Astrocyte (in vitro differentiated cells and primary cell): ENCODE measurements around the gene HDAC5.

Experiments used
- EZH2 ChIP-seq: IDR thresholded peaks from 2 replicates; pipeline ENCODE4 v1.6.1; 2012; ENCODE audit warnings: mild to moderate bottlenecking, low read length, inconsistent platforms; ENCODE audit not compliant: insufficient read depth
- TF ChIP-seq, protein P1 (sequence below): IDR thresholded peaks from 2 replicates; pipeline ENCODE4 v1.5.1; 2011; ENCODE audit warnings: low read depth, mild to moderate bottlenecking, inconsistent platforms, low read length, moderate library complexity; ENCODE audit not compliant: insufficient read depth

DNA sequence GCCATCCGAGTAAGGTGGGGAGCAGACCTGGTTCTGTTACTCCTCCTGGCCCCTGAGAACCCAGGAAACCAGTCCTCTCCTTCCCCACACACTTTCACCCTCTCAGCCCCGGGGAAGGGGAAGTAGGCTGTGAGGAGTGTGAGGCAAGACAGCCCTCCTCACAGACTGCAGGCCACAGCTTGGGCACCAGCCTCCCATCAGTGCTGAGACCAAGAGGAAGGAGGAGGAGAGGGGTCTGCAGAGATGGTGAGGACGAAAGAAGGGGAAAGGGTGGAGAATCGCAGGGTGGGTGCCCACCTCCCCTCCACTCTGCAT, 45.9 kb downstream of the HDAC5 start:
- TF ChIP-seq, protein P1, sequence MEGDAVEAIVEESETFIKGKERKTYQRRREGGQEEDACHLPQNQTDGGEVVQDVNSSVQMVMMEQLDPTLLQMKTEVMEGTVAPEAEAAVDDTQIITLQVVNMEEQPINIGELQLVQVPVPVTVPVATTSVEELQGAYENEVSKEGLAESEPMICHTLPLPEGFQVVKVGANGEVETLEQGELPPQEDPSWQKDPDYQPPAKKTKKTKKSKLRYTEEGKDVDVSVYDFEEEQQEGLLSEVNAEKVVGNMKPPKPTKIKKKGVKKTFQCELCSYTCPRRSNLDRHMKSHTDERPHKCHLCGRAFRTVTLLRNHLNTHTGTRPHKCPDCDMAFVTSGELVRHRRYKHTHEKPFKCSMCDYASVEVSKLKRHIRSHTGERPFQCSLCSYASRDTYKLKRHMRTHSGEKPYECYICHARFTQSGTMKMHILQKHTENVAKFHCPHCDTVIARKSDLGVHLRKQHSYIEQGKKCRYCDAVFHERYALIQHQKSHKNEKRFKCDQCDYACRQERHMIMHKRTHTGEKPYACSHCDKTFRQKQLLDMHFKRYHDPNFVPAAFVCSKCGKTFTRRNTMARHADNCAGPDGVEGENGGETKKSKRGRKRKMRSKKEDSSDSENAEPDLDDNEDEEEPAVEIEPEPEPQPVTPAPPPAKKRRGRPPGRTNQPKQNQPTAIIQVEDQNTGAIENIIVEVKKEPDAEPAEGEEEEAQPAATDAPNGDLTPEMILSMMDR, result no peak
- no peak for TF ChIP-seq EZH2
